Upper lobe of left lung (tissue), 6 donors: Measurements from ENCODE around the gene YKT6. TPM values are rescaled to one million over a fixed set of nuclear protein-coding genes. Genes with fewer than 3 reads are reported as not detected.
A peak's percentile ranks its signal among the peaks of the same experiment; 100 is the strongest.

Experiments
- ATAC-seq, 2 donors: fragments of 200-7000 bp; cut with Tn5 transposase; one replicate each; pipeline ENCODE4 v1.9.1; 2022; ENCODE audit warnings: mild to moderate bottlenecking in 2 of 2, moderate library complexity in 2 of 2; ENCODE audit not compliant: low FRiP score in 2 of 2
- DNase-seq, 2 donors: peaks; one replicate each; pipeline ENCODE4 v3.0.0-alpha.2; 2019 to 2020
- H3K27ac ChIP-seq, 4 donors: fragments of 200-600 bp; sonication (generic); one replicate each; pipeline ENCODE4 v1.5.1; 2016 to 2019
- H3K27me3 ChIP-seq, 4 donors: fragments of 200-600 bp; sonication (generic); one replicate each; pipeline ENCODE4 v1.5.1; 2017 to 2019
- H3K36me3 ChIP-seq, 4 donors: fragments of 200-600 bp; sonication (generic); one replicate each; pipeline ENCODE4 v1.5.1; 2016 to 2019
- H3K4me1 ChIP-seq, 4 donors: fragments of 200-600 bp; sonication (generic); one replicate each; pipeline ENCODE4 v1.5.1; 2018 to 2019
- H3K4me3 ChIP-seq, 4 donors: fragments of 200-600 bp; sonication (generic); one replicate each; pipeline ENCODE4 v1.5.1; 2017 to 2019; ENCODE audit warnings: mild to moderate bottlenecking in 2 of 4, moderate library complexity in 1 of 4
- H3K9me3 ChIP-seq, 4 donors: fragments of 200-600 bp; sonication (generic); one replicate each; pipeline ENCODE4 v1.5.1; 2018 to 2019
- EP300 ChIP-seq, 4 donors: sonication (generic); formaldehyde crosslinking; IDR thresholded peaks; one replicate each; pipeline ENCODE4 v1.5.1; 2017; ENCODE audit warnings: antibody characterized with exemption in 4 of 4, control low read depth in 2 of 4
- POLR2A ChIP-seq, 4 donors: fragments of 450-650 bp; IDR thresholded peaks; one replicate each; pipeline ENCODE4 v1.5.1; 2016 to 2017; ENCODE audit warnings: antibody characterized with exemption in 4 of 4, mild to moderate bottlenecking in 2 of 4
- POLR2AphosphoS5 ChIP-seq, 2 donors: sonication (generic); formaldehyde crosslinking; IDR thresholded peaks; one replicate each; pipeline ENCODE4 v1.5.1; 2017; ENCODE audit warnings: antibody characterized with exemption in 2 of 2
- WGBS, 2 donors: methylation state at CpG; one replicate each; pipeline ENCODE4 v1.1.5; 2017 to 2018; 5-methylcytosine and 5-hydroxymethylcytosine counted together
- total RNA-seq, 6 donors: library from RNA; depleted of rRNA in 4 of 6; stranded (reverse); fragments of >200 nt in 4 of 6; gene quantifications; one replicate each; pipeline versions ENCODE4 v1.1.0 to v1.2.1, GENCODE V29; 2016 to 2021
- TF ChIP-seq, protein P1 (sequence below), 6 experiments: fragments of 450-650 bp in 4 of 6; fragments of 200-600 bp in 2 of 6; sonication (generic) in 2 of 6; IDR thresholded peaks; one replicate each; pipeline ENCODE4 v1.5.1; 2016 to 2019; ENCODE audit warnings: antibody characterized with exemption in 6 of 6
- donor health status: DM: no; HTN: no; CAD: no; lungs with moderate emphysema.
- donor health status: DM: no; HTN: yes; CAD: no; lungs with severe emphysema.

Gene YKT6
- total RNA-seq, 6 donors from 2014 or later = 29.3 to 70.2 (median 53.1) TPM

DNA sequence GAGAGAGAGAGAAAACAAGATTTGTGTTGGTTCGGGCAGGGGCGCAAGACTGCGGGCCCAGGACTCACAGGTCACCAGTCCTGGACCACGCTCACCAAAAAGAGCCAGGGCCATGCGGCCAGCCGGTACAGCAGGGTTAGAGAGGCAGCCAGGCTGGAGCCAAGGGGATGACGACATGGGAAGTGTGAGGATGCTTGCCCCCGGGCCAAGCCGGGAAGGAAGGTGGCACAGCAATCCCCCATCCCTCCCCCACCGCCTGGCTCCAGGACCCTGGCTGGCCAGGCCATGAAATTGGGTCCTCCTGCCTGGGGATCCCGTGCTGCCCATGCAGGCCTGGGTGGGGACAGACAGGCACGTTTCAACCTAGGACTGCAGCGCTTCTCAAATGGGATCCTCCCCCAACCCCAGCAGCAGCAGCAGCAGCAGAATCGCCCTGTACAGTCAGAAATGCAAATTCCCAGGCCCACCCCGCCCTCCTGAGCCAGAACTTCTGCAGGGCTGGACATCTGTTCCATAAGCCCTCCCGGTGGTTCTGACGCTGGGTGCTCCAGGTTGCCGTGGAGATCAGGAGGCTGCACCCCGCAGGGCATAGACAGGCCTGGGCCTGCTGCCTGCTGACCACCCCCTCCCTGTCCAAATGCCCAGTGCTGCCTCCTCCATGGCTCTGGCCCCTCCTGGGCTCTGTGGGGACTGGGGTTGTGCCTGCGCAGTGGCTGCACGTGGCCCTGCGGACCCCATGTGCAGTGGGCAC, 35.0 kb downstream of the YKT6 start:
- 73 to 74% methylated on average over 14 to 15 of the region's 22 CpGs for WGBS, 2 donors
- Histone ChIP-seq H3K9me3 (no peaks in the 10 kb centered on the region), H3K36me3 (no peaks in the 10 kb centered on the region), H3K27me3 (no peaks in the 10 kb centered on the region), H3K4me3 (no peak overlapping the region), H3K27ac (no peak overlapping the region), H3K4me1 (no peaks in the 10 kb centered on the region)
- ATAC-seq (no peak), DNase-seq (peak in 1 of 2 donors; percentile 54)
- no peak for TF ChIP-seq POLR2A (IDR thresholded peaks at IDR 0.05)

DNA sequence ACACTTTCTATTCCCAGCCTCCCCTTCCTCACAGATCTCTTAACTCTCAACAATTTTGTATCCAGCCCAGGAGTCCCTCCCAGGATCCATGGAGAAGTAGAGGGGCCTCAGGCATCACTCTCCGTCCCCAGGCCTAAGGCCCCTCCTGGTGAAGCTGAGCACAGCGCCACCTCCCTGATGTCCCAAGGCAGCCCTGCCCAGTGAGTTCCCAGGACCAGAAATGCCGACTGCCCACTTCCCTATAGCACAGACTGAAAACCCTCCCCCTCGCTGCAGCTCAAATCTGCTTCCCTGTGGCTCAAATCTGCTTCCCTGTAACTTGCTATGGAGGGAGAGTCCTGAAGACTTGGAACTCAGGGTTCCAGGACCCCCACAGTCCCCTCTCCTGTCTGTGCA, 35.6 kb downstream of the YKT6 start:
- Histone ChIP-seq H3K27me3 (no peaks in the 10 kb centered on the region), H3K27ac (no peak overlapping the region), H3K9me3 (no peaks in the 10 kb centered on the region), H3K4me1 (peaks cover 0 to 4% (median 0%) of the 10 kb centered on the region in 4 donors), H3K36me3 (no peaks in the 10 kb centered on the region), H3K4me3 (no peak overlapping the region)
- TF ChIP-seq, protein P1, sequence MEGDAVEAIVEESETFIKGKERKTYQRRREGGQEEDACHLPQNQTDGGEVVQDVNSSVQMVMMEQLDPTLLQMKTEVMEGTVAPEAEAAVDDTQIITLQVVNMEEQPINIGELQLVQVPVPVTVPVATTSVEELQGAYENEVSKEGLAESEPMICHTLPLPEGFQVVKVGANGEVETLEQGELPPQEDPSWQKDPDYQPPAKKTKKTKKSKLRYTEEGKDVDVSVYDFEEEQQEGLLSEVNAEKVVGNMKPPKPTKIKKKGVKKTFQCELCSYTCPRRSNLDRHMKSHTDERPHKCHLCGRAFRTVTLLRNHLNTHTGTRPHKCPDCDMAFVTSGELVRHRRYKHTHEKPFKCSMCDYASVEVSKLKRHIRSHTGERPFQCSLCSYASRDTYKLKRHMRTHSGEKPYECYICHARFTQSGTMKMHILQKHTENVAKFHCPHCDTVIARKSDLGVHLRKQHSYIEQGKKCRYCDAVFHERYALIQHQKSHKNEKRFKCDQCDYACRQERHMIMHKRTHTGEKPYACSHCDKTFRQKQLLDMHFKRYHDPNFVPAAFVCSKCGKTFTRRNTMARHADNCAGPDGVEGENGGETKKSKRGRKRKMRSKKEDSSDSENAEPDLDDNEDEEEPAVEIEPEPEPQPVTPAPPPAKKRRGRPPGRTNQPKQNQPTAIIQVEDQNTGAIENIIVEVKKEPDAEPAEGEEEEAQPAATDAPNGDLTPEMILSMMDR (IDR thresholded peaks at IDR 0.05) = no peak
- no peak for TF ChIP-seq POLR2A (IDR thresholded peaks at IDR 0.05)
- no peak for TF ChIP-seq EP300 (IDR thresholded peaks at IDR 0.05)
- no peak for TF ChIP-seq POLR2AphosphoS5 (IDR thresholded peaks at IDR 0.05)
- DNase-seq (no peak), ATAC-seq (no peak)
- 31 to 52% methylated on average over 2 to 4 of the region's 4 CpGs for WGBS, 2 donors

DNA sequence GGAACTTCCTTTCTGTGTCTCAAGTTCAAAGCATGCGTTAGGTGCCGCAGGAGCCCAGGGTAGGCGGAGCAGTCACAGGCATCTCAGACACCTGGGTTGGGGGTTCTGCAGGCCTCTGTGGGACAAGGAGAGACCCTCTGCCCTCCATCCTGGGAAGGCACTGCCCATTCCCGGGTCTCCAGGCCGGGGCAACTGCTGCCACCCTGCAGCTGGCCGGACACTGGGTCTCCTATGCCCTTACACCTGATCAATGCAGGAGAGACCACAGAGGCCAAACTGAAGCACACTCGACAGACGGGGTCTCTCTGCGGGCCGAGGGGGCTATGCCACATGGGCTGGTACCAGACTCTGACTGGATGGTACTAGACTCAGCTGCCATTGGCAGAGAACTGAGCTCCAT, 36.9 kb downstream of the YKT6 start:
- Histone ChIP-seq H3K36me3 (no peaks in the 10 kb centered on the region), H3K9me3 (no peaks in the 10 kb centered on the region), H3K4me3 (no peak overlapping the region), H3K4me1 (peaks cover 0 to 4% (median 0%) of the 10 kb centered on the region in 4 donors), H3K27ac (no peak overlapping the region), H3K27me3 (no peaks in the 10 kb centered on the region)
- TF ChIP-seq POLR2A (IDR thresholded peaks at IDR 0.05) = no peak
- TF ChIP-seq, protein P1 (IDR thresholded peaks at IDR 0.05) = no peak
- no peak for TF ChIP-seq POLR2AphosphoS5 (IDR thresholded peaks at IDR 0.05)
- no peak for TF ChIP-seq EP300 (IDR thresholded peaks at IDR 0.05)
- WGBS, 2 donors = 63 to 87% methylated on average over 4 to 10 of the region's 10 CpGs
- DNase-seq (peak in 1 of 2 donors; percentile 57), ATAC-seq (no peak)

DNA sequence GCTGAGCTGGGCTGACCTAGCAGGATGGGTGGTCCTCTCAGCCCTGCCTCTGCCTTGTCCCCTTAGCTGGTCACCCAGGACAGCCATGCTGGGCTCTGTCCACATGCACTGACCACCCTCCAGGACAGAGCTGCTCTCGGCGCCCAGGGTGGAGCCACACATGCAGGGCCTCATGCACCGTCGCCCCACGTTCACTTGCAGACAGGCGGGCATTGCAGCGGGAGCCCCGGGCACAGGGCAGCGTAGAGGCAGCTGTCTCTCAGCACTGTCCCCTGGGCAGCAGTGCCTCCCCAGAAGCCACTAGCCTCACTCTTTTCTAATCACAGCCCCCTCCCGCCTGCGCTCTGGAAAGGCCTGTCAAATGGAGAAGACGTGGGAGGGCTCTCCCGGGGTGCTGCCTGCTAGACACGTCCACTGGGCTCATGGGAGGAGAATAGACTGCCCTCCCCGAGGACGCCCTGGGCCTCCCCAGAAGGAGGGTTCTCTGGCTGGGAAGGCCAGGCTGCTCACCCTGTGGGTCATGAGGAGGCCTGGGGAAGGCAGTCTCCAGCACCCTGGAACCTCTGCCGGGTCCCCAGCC, 37.4 kb downstream of the YKT6 start:
- no peak for ATAC-seq
- DNase-seq = peak in 1 of 2 donors; percentile 79
- H3K27ac ChIP-seq = no peak overlapping the region
- H3K36me3 ChIP-seq = no peaks in the 10 kb centered on the region
- H3K4me1 ChIP-seq = peaks cover 0 to 4% (median 0%) of the 10 kb centered on the region in 4 donors
- H3K4me3 ChIP-seq = no peak overlapping the region
- H3K9me3 ChIP-seq = no peaks in the 10 kb centered on the region
- H3K27me3 ChIP-seq = no peaks in the 10 kb centered on the region
- WGBS, 2 donors = 51 to 79% methylated on average over 3 to 17 of the region's 17 CpGs
- TF ChIP-seq, protein P1 (IDR thresholded peaks at IDR 0.05) = no peak
- no peak for TF ChIP-seq POLR2A (IDR thresholded peaks at IDR 0.05)
- TF ChIP-seq EP300 (IDR thresholded peaks at IDR 0.05) = no peak
- TF ChIP-seq POLR2AphosphoS5 (IDR thresholded peaks at IDR 0.05) = no peak

DNA sequence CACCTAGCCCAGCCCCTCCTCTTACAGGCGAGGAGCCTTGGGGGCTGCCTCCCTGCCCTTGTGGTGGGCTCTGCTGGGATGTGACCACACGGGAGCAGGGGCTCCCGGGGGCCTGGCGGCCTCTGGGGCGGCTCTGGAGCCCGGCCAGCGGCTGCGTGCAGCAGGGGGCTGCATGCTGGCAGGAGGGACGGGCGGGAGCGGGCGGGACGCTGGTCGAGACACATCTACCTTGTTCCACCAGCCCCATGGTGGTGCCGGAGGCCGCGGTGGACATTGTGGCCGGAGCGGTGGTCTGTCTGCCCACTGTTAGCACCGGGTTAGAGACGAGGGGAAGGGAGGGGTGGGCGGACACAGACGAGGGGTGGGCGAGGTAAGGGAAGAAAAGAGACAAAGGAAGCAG, 38.6 kb downstream of the YKT6 start:
- Histone ChIP-seq H3K36me3 (no peaks in the 10 kb centered on the region), H3K27me3 (no peaks in the 10 kb centered on the region), H3K27ac (no peak overlapping the region), H3K4me1 (peaks cover 0 to 4% (median 0%) of the 10 kb centered on the region in 4 donors), H3K4me3 (no peak overlapping the region), H3K9me3 (no peaks in the 10 kb centered on the region)
- peak in 1 of 2 donors; percentile 79 for DNase-seq
- 68% methylated on average over 11 to 18 of the region's 24 CpGs for WGBS, 2 donors
- ATAC-seq = no peak
- TF ChIP-seq, protein P1 (IDR thresholded peaks at IDR 0.05) = no peak
- TF ChIP-seq EP300 (IDR thresholded peaks at IDR 0.05) = no peak
- TF ChIP-seq POLR2A (IDR thresholded peaks at IDR 0.05) = no peak
- TF ChIP-seq POLR2AphosphoS5 (IDR thresholded peaks at IDR 0.05) = no peak
